GM12878 (cell line): ENCODE results near the gene TRPC4.

Source experiments
- EP300 ChIP-seq, 2 experiments: fragments of 150-350 bp in 1 of 2; IDR thresholded peaks; 2 replicates each; pipeline ENCODE4 v1.6.1; 2011 to 2012; ENCODE audit warnings: low read depth in 2 of 2, low read length in 2 of 2, borderline replicate concordance in 1 of 2, improper control_type of control experiment in 1 of 2, inconsistent platforms in 1 of 2; ENCODE audit not compliant: control insufficient read depth in 1 of 2
- FOXK2 ChIP-seq: fragments of 450-650 bp; IDR thresholded peaks from 2 replicates; pipeline ENCODE4 v1.6.1; 2017; ENCODE audit warnings: mild to moderate bottlenecking, moderate library complexity
- SP1 ChIP-seq: IDR thresholded peaks from one replicate; pipeline ENCODE4 v1.6.1; 2011; ENCODE audit warnings: low read depth, low read length
- YY1 ChIP-seq: IDR thresholded peaks from 2 replicates; pipeline ENCODE4 v1.6.1; 2011; ENCODE audit warnings: low read depth, mild to moderate bottlenecking, low read length
- ZNF274 ChIP-seq: IDR thresholded peaks from one replicate; pipeline ENCODE4 v1.8.0; 2011; ENCODE audit not compliant: insufficient read length, insufficient read depth

GRCh38 chr13:37599519-37599918 lies 270.1 kb downstream of the TRPC4 start:
- no peak for TF ChIP-seq EP300 (IDR thresholded peaks at IDR 0.05; ENCODE audit: borderline replicate concordance in 1 of 2, control insufficient read depth in 1 of 2, low read depth in 2 of 2, low read length in 2 of 2)
- no peak for TF ChIP-seq ZNF274
- no peak for TF ChIP-seq SP1
- no peak for TF ChIP-seq YY1
- TF ChIP-seq FOXK2 = no peak
